ENCODE results near the gene RREB1. TPM values are rescaled to one million over a fixed set of nuclear protein-coding genes. Genes with fewer than 3 reads are reported as not detected.

The RREB1 gene
- polyA plus RNA-seq, 2 donors: 13.0 to 19.7 TPM

- H3K9me3 ChIP-seq (ENCODE audit: control insufficient read depth in 2 of 2, insufficient read depth in 1 of 2, low read depth in 1 of 2, low read length in 1 of 2): no peaks in the 10 kb centered on the region
- no peak overlapping the region for H3K27ac ChIP-seq (ENCODE audit: low read depth in 2 of 2, low read length in 1 of 2)
- H3K36me3 ChIP-seq (ENCODE audit: control insufficient read depth in 2 of 2, insufficient read depth in 2 of 2, low read length in 1 of 2): peaks cover 0 to 9% of the 10 kb centered on the region in 2 donors
- 77 to 79% methylated on average over 10 of the region's 10 CpGs for WGBS, 2 donors
- no peaks in the 10 kb centered on the region for H3K27me3 ChIP-seq (ENCODE audit: control insufficient read depth in 1 of 2, insufficient read depth in 2 of 2, low read length in 2 of 2)
- H3K4me1 ChIP-seq (ENCODE audit: control insufficient read depth in 2 of 2, insufficient read depth in 2 of 2, low read length in 1 of 2): peaks cover 0 to 4% of the 10 kb centered on the region in 2 donors
- H3K4me3 ChIP-seq (ENCODE audit: low read depth in 1 of 2, low read length in 2 of 2): no peak overlapping the region
Observed at GRCh38 chr6:7282097-7282906, 174.5 kb downstream of the RREB1 start.

GRCh38 chr6:7283676-7284075 is 175.9 kb downstream of the RREB1 start:
- Histone ChIP-seq H3K4me1 (ENCODE audit: control insufficient read depth in 2 of 2, insufficient read depth in 2 of 2, low read length in 1 of 2) (peaks cover 0 to 2% of the 10 kb centered on the region in 2 donors), H3K36me3 (ENCODE audit: control insufficient read depth in 2 of 2, insufficient read depth in 2 of 2, low read length in 1 of 2) (peaks cover 0 to 9% of the 10 kb centered on the region in 2 donors), H3K27ac (ENCODE audit: low read depth in 2 of 2, low read length in 1 of 2) (no peak overlapping the region), H3K9me3 (ENCODE audit: control insufficient read depth in 2 of 2, insufficient read depth in 1 of 2, low read depth in 1 of 2, low read length in 1 of 2) (no peaks in the 10 kb centered on the region), H3K27me3 (ENCODE audit: control insufficient read depth in 1 of 2, insufficient read depth in 2 of 2, low read length in 2 of 2) (no peaks in the 10 kb centered on the region), H3K4me3 (ENCODE audit: low read depth in 1 of 2, low read length in 2 of 2) (no peak overlapping the region)
- 76 to 80% methylated on average over 2 of the region's 2 CpGs for WGBS, 2 donors

GRCh38 chr6:7285416-7285815 is 177.7 kb downstream of the RREB1 start:
- peaks cover 0 to 9% of the 10 kb centered on the region in 2 donors for H3K36me3 ChIP-seq (ENCODE audit: control insufficient read depth in 2 of 2, insufficient read depth in 2 of 2, low read length in 1 of 2)
- 94% methylated on average over 6 of the region's 6 CpGs for WGBS, 2 donors

GRCh38 chr6:7290079-7290478 is 182.3 kb downstream of the RREB1 start:
- no peaks in the 10 kb centered on the region for H3K9me3 ChIP-seq (ENCODE audit: control insufficient read depth in 2 of 2, insufficient read depth in 1 of 2, low read depth in 1 of 2, low read length in 1 of 2)
- no peaks in the 10 kb centered on the region for H3K4me1 ChIP-seq (ENCODE audit: control insufficient read depth in 2 of 2, insufficient read depth in 2 of 2, low read length in 1 of 2)
- H3K27me3 ChIP-seq (ENCODE audit: control insufficient read depth in 1 of 2, insufficient read depth in 2 of 2, low read length in 2 of 2): no peaks in the 10 kb centered on the region
- 55 to 67% methylated on average over 1 of the region's 1 CpG for WGBS, 2 donors
- H3K36me3 ChIP-seq (ENCODE audit: control insufficient read depth in 2 of 2, insufficient read depth in 2 of 2, low read length in 1 of 2): peaks cover 4% of the 10 kb centered on the region in 2 donors
- no peak overlapping the region for H3K4me3 ChIP-seq (ENCODE audit: low read depth in 1 of 2, low read length in 2 of 2)
- H3K27ac ChIP-seq (ENCODE audit: low read depth in 2 of 2, low read length in 1 of 2): no peak overlapping the region

More at GRCh38 chr6:7285416-7285815, 177.7 kb downstream of the RREB1 start:
- no peak overlapping the region for H3K27ac ChIP-seq (ENCODE audit: low read depth in 2 of 2, low read length in 1 of 2)
- no peak overlapping the region for H3K4me3 ChIP-seq (ENCODE audit: low read depth in 1 of 2, low read length in 2 of 2)
- no peaks in the 10 kb centered on the region for H3K27me3 ChIP-seq (ENCODE audit: control insufficient read depth in 1 of 2, insufficient read depth in 2 of 2, low read length in 2 of 2)
- H3K4me1 ChIP-seq (ENCODE audit: control insufficient read depth in 2 of 2, insufficient read depth in 2 of 2, low read length in 1 of 2): no peaks in the 10 kb centered on the region
- no peaks in the 10 kb centered on the region for H3K9me3 ChIP-seq (ENCODE audit: control insufficient read depth in 2 of 2, insufficient read depth in 1 of 2, low read depth in 1 of 2, low read length in 1 of 2)

- 81 to 85% methylated on average over 6 of the region's 6 CpGs for WGBS, 2 donors
- peaks cover 2 to 8% of the 10 kb centered on the region in 2 donors for H3K36me3 ChIP-seq (ENCODE audit: control insufficient read depth in 2 of 2, insufficient read depth in 2 of 2, low read length in 1 of 2)
Observed at GRCh38 chr6:7292596-7293255, 185.0 kb downstream of the RREB1 start.

GRCh38 chr6:7295916-7296315 is 188.2 kb downstream of the RREB1 start:
- no peak overlapping the region for H3K4me3 ChIP-seq (ENCODE audit: low read depth in 1 of 2, low read length in 2 of 2)
- H3K27ac ChIP-seq (ENCODE audit: low read depth in 2 of 2, low read length in 1 of 2): no peak overlapping the region
- H3K36me3 ChIP-seq (ENCODE audit: control insufficient read depth in 2 of 2, insufficient read depth in 2 of 2, low read length in 1 of 2): peaks cover 4 to 16% of the 10 kb centered on the region in 2 donors
- no peaks in the 10 kb centered on the region for H3K9me3 ChIP-seq (ENCODE audit: control insufficient read depth in 2 of 2, insufficient read depth in 1 of 2, low read depth in 1 of 2, low read length in 1 of 2)
- H3K27me3 ChIP-seq (ENCODE audit: control insufficient read depth in 1 of 2, insufficient read depth in 2 of 2, low read length in 2 of 2): no peaks in the 10 kb centered on the region
- no peaks in the 10 kb centered on the region for H3K4me1 ChIP-seq (ENCODE audit: control insufficient read depth in 2 of 2, insufficient read depth in 2 of 2, low read length in 1 of 2)
- WGBS, 2 donors: 91% methylated on average over 3 of the region's 3 CpGs

More at GRCh38 chr6:7292596-7293255, 185.0 kb downstream of the RREB1 start:
- Histone ChIP-seq H3K27ac (ENCODE audit: low read depth in 2 of 2, low read length in 1 of 2) (no peak overlapping the region), H3K4me3 (ENCODE audit: low read depth in 1 of 2, low read length in 2 of 2) (no peak overlapping the region), H3K9me3 (ENCODE audit: control insufficient read depth in 2 of 2, insufficient read depth in 1 of 2, low read depth in 1 of 2, low read length in 1 of 2) (no peaks in the 10 kb centered on the region), H3K27me3 (ENCODE audit: control insufficient read depth in 1 of 2, insufficient read depth in 2 of 2, low read length in 2 of 2) (no peaks in the 10 kb centered on the region), H3K4me1 (ENCODE audit: control insufficient read depth in 2 of 2, insufficient read depth in 2 of 2, low read length in 1 of 2) (no peaks in the 10 kb centered on the region)

GRCh38 chr6:7296602-7297001 is 188.8 kb downstream of the RREB1 start:
- Histone ChIP-seq H3K36me3 (ENCODE audit: control insufficient read depth in 2 of 2, insufficient read depth in 2 of 2, low read length in 1 of 2) (peaks cover 8 to 18% of the 10 kb centered on the region in 2 donors), H3K27me3 (ENCODE audit: control insufficient read depth in 1 of 2, insufficient read depth in 2 of 2, low read length in 2 of 2) (no peaks in the 10 kb centered on the region), H3K4me3 (ENCODE audit: low read depth in 1 of 2, low read length in 2 of 2) (no peak overlapping the region), H3K4me1 (ENCODE audit: control insufficient read depth in 2 of 2, insufficient read depth in 2 of 2, low read length in 1 of 2) (no peaks in the 10 kb centered on the region), H3K9me3 (ENCODE audit: control insufficient read depth in 2 of 2, insufficient read depth in 1 of 2, low read depth in 1 of 2, low read length in 1 of 2) (no peaks in the 10 kb centered on the region), H3K27ac (ENCODE audit: low read depth in 2 of 2, low read length in 1 of 2) (no peak overlapping the region)
- WGBS, 2 donors: 92 to 98% methylated on average over 2 of the region's 2 CpGs

GRCh38 chr6:7298113-7298512 is 190.4 kb downstream of the RREB1 start:
- no peak overlapping the region for H3K27ac ChIP-seq (ENCODE audit: low read depth in 2 of 2, low read length in 1 of 2)
- peaks cover 10 to 17% of the 10 kb centered on the region in 2 donors for H3K36me3 ChIP-seq (ENCODE audit: control insufficient read depth in 2 of 2, insufficient read depth in 2 of 2, low read length in 1 of 2)
- H3K4me3 ChIP-seq (ENCODE audit: low read depth in 1 of 2, low read length in 2 of 2): no peak overlapping the region
- no peaks in the 10 kb centered on the region for H3K27me3 ChIP-seq (ENCODE audit: control insufficient read depth in 1 of 2, insufficient read depth in 2 of 2, low read length in 2 of 2)
- 86 to 96% methylated on average over 1 of the region's 1 CpG for WGBS, 2 donors
- no peaks in the 10 kb centered on the region for H3K4me1 ChIP-seq (ENCODE audit: control insufficient read depth in 2 of 2, insufficient read depth in 2 of 2, low read length in 1 of 2)
- no peaks in the 10 kb centered on the region for H3K9me3 ChIP-seq (ENCODE audit: control insufficient read depth in 2 of 2, insufficient read depth in 1 of 2, low read depth in 1 of 2, low read length in 1 of 2)

GRCh38 chr6:7300926-7301325 is 193.2 kb downstream of the RREB1 start:
- Histone ChIP-seq H3K27ac (ENCODE audit: low read depth in 2 of 2, low read length in 1 of 2) (no peak overlapping the region), H3K27me3 (ENCODE audit: control insufficient read depth in 1 of 2, insufficient read depth in 2 of 2, low read length in 2 of 2) (no peaks in the 10 kb centered on the region), H3K4me3 (ENCODE audit: low read depth in 1 of 2, low read length in 2 of 2) (no peak overlapping the region), H3K9me3 (ENCODE audit: control insufficient read depth in 2 of 2, insufficient read depth in 1 of 2, low read depth in 1 of 2, low read length in 1 of 2) (no peaks in the 10 kb centered on the region), H3K4me1 (ENCODE audit: control insufficient read depth in 2 of 2, insufficient read depth in 2 of 2, low read length in 1 of 2) (no peaks in the 10 kb centered on the region), H3K36me3 (ENCODE audit: control insufficient read depth in 2 of 2, insufficient read depth in 2 of 2, low read length in 1 of 2) (peaks cover 8 to 17% of the 10 kb centered on the region in 2 donors)
- 84 to 86% methylated on average over 5 of the region's 5 CpGs for WGBS, 2 donors

Measured in esophagus (tissue), 2 donors.